B cell (primary cell): Measurements from ENCODE around the gene RBMX. TPM values are rescaled to one million over a fixed set of nuclear protein-coding genes. Genes with fewer than 3 reads are reported as not detected.

Experiments used
- ATAC-seq: fragments of 200-7000 bp; cut with Tn5 transposase; one replicate; pipeline ENCODE4 v1.10.0; 2021; ENCODE audit warnings: low read depth, mild to moderate bottlenecking, moderate number of reproducible peaks, moderate library complexity
- CTCF ChIA-PET: fragments of 350-600 bp; sonication (Branson Sonifier 250); formaldehyde crosslinking; loops from one replicate; lab custom pipeline; 2021; ENCODE audit warnings: antibody characterized with exemption, inconsistent platforms; lab: Charles Lee
- POLR2A ChIA-PET: fragments of 350-600 bp; sonication (Branson Sonifier 250); formaldehyde crosslinking; loops from one replicate; lab custom pipeline; 2021; ENCODE audit warnings: antibody characterized with exemption; lab: Charles Lee
- DNase-seq: peaks from one replicate; pipeline ENCODE4 v3.0.0; 2013
- H2AFZ ChIP-seq: 2 replicates; pipeline ENCODE4 v1.6.1; 2012; ENCODE audit warnings: mild to moderate bottlenecking, low read depth, low read length; ENCODE audit not compliant: insufficient read depth, poor library complexity, severe bottlenecking
- H3K27ac ChIP-seq, 2 donors: 1 replicate in 1 of 2; 2 replicates in 1 of 2; pipeline ENCODE4 v1.5.1; 2012 to 2013; ENCODE audit warnings: low read length in 2 of 2, mild to moderate bottlenecking in 2 of 2, moderate library complexity in 1 of 2
- H3K27me3 ChIP-seq, 4 experiments: fragments of 200-600 bp in 1 of 4; sonication (generic) in 1 of 4; replicated peaks in 1 of 4; 1 replicate in 2 of 4; 2 replicates in 2 of 4; pipeline versions ENCODE4 v1.6.1 to v1.7.0; 2013 to 2016; ENCODE audit warnings: low read length in 3 of 4, mild to moderate bottlenecking in 2 of 4, mixed read lengths in 1 of 4, moderate library complexity in 1 of 4; ENCODE audit not compliant: insufficient read depth in 4 of 4, control insufficient read depth in 3 of 4; ENCODE audit errors: control extremely low read depth in 1 of 4
- H3K36me3 ChIP-seq, 2 experiments: replicated peaks in 1 of 2; 1 replicate in 1 of 2; 2 replicates in 1 of 2; pipeline versions ENCODE4 v1.6.1 to v1.7.1; 2013; ENCODE audit warnings: low read length in 1 of 2; ENCODE audit not compliant: insufficient read depth in 2 of 2, control insufficient read depth in 1 of 2; ENCODE audit errors: control extremely low read depth in 1 of 2, extremely low read depth in 1 of 2
- H3K4me1 ChIP-seq, 2 donors: fragments of 200-600 bp in 1 of 2; sonication (generic) in 1 of 2; 1 replicate in 1 of 2; 2 replicates in 1 of 2; pipeline versions ENCODE4 v1.5.1 to v1.6.1; 2013 to 2017; ENCODE audit warnings: low read length in 2 of 2; ENCODE audit not compliant: control insufficient read depth in 2 of 2, insufficient read depth in 2 of 2
- H3K4me2 ChIP-seq: replicated peaks from 2 replicates; pipeline ENCODE3; 2012; ENCODE audit warnings: mild to moderate bottlenecking, low read depth, low read length; ENCODE audit not compliant: poor library complexity, severe bottlenecking
- H3K4me3 ChIP-seq, 5 experiments: fragments of 200-600 bp in 1 of 5; sonication (generic) in 1 of 5; 1 replicate in 3 of 5; 2 replicates in 2 of 5; pipeline versions ENCODE4 v1.5.1 to v1.7.0; 2011 to 2016; ENCODE audit warnings: low read length in 4 of 5, mild to moderate bottlenecking in 4 of 5, low read depth in 2 of 5, control low read depth in 1 of 5, moderate library complexity in 1 of 5; ENCODE audit not compliant: insufficient read depth in 1 of 5; ENCODE audit errors: control extremely low read depth in 1 of 5, extremely low read depth in 1 of 5
- H3K79me2 ChIP-seq: fragments of 200-600 bp; sonication (generic); one replicate; pipeline ENCODE4 v1.6.0; 2016; ENCODE audit warnings: low read length; ENCODE audit not compliant: control insufficient read depth, insufficient read depth
- H3K9ac ChIP-seq: fragments of 200-600 bp; sonication (generic); 2 replicates; pipeline ENCODE4 v1.6.1; 2017; ENCODE audit warnings: mild to moderate bottlenecking, low read length, moderate library complexity
- H3K9me3 ChIP-seq, 3 donors: one replicate each; pipeline versions ENCODE4 v1.6.1 to v1.7.1; 2013; ENCODE audit warnings: low read length in 2 of 3; ENCODE audit not compliant: control insufficient read depth in 2 of 3, insufficient read depth in 1 of 3; ENCODE audit errors: control extremely low read depth in 1 of 3
- H4K20me1 ChIP-seq: 2 replicates; pipeline ENCODE4 v1.6.0; 2012; ENCODE audit warnings: mild to moderate bottlenecking, low read length; ENCODE audit not compliant: insufficient read depth, control insufficient read depth, poor library complexity, severe bottlenecking
- H3K27ac Mint-ChIP-seq: one replicate; pipeline ENCODE4 v1.8.0; 2021; ENCODE audit warnings: mixed read lengths
- H3K27me3 Mint-ChIP-seq: one replicate; pipeline ENCODE4 v1.8.0; 2021; ENCODE audit warnings: mixed read lengths
- H3K4me1 Mint-ChIP-seq: one replicate; pipeline ENCODE4 v1.8.0; 2021; ENCODE audit warnings: mixed read lengths
- H3K4me3 Mint-ChIP-seq: one replicate; pipeline ENCODE4 v1.8.0; 2021; ENCODE audit warnings: mixed read lengths
- H3K9me3 Mint-ChIP-seq: one replicate; pipeline ENCODE4 v1.8.0; 2022; ENCODE audit warnings: mixed read lengths; ENCODE audit not compliant: insufficient read depth
- CTCF ChIP-seq: fragments of 200-600 bp; IDR thresholded peaks from one replicate; pipeline ENCODE4 v1.8.0; 2022; ENCODE audit warnings: antibody characterized with exemption, mild to moderate bottlenecking
- EZH2 ChIP-seq: IDR thresholded peaks from 2 replicates; pipeline ENCODE4 v1.6.1; 2012; ENCODE audit warnings: borderline replicate concordance, low read depth, mild to moderate bottlenecking, moderate library complexity, low read length; ENCODE audit not compliant: insufficient read depth, poor library complexity, severe bottlenecking
- WGBS: methylation state at CpG from one replicate; pipeline ENCODE4 v1.1.5; 2013; ENCODE audit warnings: missing lambda C conversion rate; ENCODE audit not compliant: insufficient coverage; 5-methylcytosine and 5-hydroxymethylcytosine counted together
- intact Hi-C: fragments of 100-400 bp; cut with micrococcal nuclease; formaldehyde crosslinking; loops from one replicate; pipeline ENCODE4 v1.10.0; 2022
- polyA plus RNA-seq: library from polyadenylated mRNA; depleted of rRNA; stranded (reverse); fragments of >200 nt; gene quantifications from 2 replicates; pipeline ENCODE4 v1.2.3, GENCODE V29; 2012
- total RNA-seq, 2 donors: library from RNA; stranded (reverse); fragments of 120-200 nt in 1 of 2; gene quantifications; 1 replicate in 1 of 2; 2 replicates in 1 of 2; pipeline versions ENCODE4 v1.2.3 to v1.2.4, GENCODE V29; 2013 to 2022

Gene RBMX
- total and polyA plus RNA-seq, 2 donors (not counting 1 experiment from before 2014, with no cell fraction given): 164 to 239 TPM

- H3K36me3 ChIP-seq: peaks cover 0 to 27% of the 10 kb centered on the region in 2 experiments
- no peaks in the 10 kb centered on the region for H3K9me3 ChIP-seq
- no peak overlapping the region for H3K27ac ChIP-seq
- ATAC-seq: no peak
- peaks cover 29% of the 10 kb centered on the region for H3K4me1 Mint-ChIP-seq
- H2AFZ ChIP-seq: no peak overlapping the region
- no peak for TF ChIP-seq EZH2
- no peak for TF ChIP-seq CTCF
- peaks cover 0 to 2% of the 10 kb centered on the region in 2 donors for H3K4me1 ChIP-seq
- ChIA-PET POLR2A (interaction anchor here (0.8 kb wide), 1 partner anchor 15 kb away, joined by 3 read pairs; the partner anchor contains the start of gene RBMX), CTCF (interaction anchor here (0.7 kb wide), 1 partner anchor 60 kb away, joined by 5 read pairs; no protein-coding TSS in a partner anchor)
- no peaks in the 10 kb centered on the region for H3K9me3 Mint-ChIP-seq
- no peak for DNase-seq
- no peaks in the 10 kb centered on the region for H4K20me1 ChIP-seq
- intact Hi-C loops: loop anchor here (5.0 kb wide), 1 partner anchor 62 kb away; no protein-coding TSS in a partner anchor
- H3K4me2 ChIP-seq: no peak overlapping the region
- no peaks in the 10 kb centered on the region for H3K79me2 ChIP-seq
- H3K27me3 Mint-ChIP-seq: no peaks in the 10 kb centered on the region
- H3K27me3 ChIP-seq: no peaks in the 10 kb centered on the region
- H3K9ac ChIP-seq: no peak overlapping the region
- H3K4me3 ChIP-seq: no peak overlapping the region
- H3K4me3 Mint-ChIP-seq: no peak overlapping the region
- no peak overlapping the region for H3K27ac Mint-ChIP-seq
- no CpG with 5 or more reads among the region's 9 CpGs for WGBS
These were observed 15.0 kb downstream of the RBMX start for GRCh38 chrX:136865270-136866158.

GRCh38 chrX:136863826-136864225, 16.7 kb downstream of the RBMX start:
- Histone ChIP-seq H3K36me3 (peaks cover 0 to 19% of the 10 kb centered on the region in 2 experiments), H3K4me2 (no peak overlapping the region), H3K27me3 (no peaks in the 10 kb centered on the region), H3K9ac (no peak overlapping the region), H3K4me3 (no peak overlapping the region), H3K27ac (no peak overlapping the region), H4K20me1 (no peaks in the 10 kb centered on the region), H3K79me2 (peaks cover 4% of the 10 kb centered on the region), H3K9me3 (no peaks in the 10 kb centered on the region), H3K4me1 (peaks cover 0 to under 1% of the 10 kb centered on the region in 2 donors), H2AFZ (no peak overlapping the region)
- no CpG with 5 or more reads among the region's 2 CpGs for WGBS
- Mint-ChIP-seq H3K9me3 (no peaks in the 10 kb centered on the region), H3K4me3 (no peak overlapping the region), H3K27me3 (no peaks in the 10 kb centered on the region), H3K27ac (no peak overlapping the region), H3K4me1 (peaks cover 15% of the 10 kb centered on the region)
- TF ChIP-seq EZH2 (no peak), CTCF (no peak)
- no peak for DNase-seq
- no peak for ATAC-seq
- intact Hi-C loops: no loop called here
- POLR2A ChIA-PET: no interaction called here
- CTCF ChIA-PET: no interaction called here
